ENCODE results near the gene TRAPPC2L. TPM values are rescaled to one million over a fixed set of nuclear protein-coding genes. Genes with fewer than 3 reads are reported as not detected.
A peak's percentile ranks its signal among the peaks of the same experiment; 100 is the strongest.

TRAPPC2L gene
- total and polyA plus RNA-seq, 2 of the 13 experiments (the other 11 are each of a cell fraction or from before 2014, with no cell fraction given), result 96.3 to 107 TPM

- TF ChIP-seq, protein P1, sequence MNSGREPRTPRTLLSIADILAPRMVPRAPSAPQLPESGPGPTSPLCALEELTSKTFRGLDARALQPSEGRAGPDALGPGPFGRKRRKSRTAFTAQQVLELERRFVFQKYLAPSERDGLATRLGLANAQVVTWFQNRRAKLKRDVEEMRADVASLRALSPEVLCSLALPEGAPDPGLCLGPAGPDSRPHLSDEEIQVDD (CRISPR knock-in tag; IDR thresholded peaks at IDR 0.05; ENCODE audit: borderline replicate concordance), result peak; percentile 56; the same call in 1 of the 2 replicates
- TF ChIP-seq CBFB (CRISPR knock-in tag; IDR thresholded peaks at IDR 0.05), result no peak
- peak; percentile 75; the same call in 1 of the 2 replicates for TF ChIP-seq ZNF878 (CRISPR knock-in tag; IDR thresholded peaks at IDR 0.05)
- peak; percentile 85; the same call in 1 of the 2 replicates for TF ChIP-seq ZNF510 (CRISPR knock-in tag; IDR thresholded peaks at IDR 0.05; ENCODE audit: low read depth)
- TF ChIP-seq, protein P2, sequence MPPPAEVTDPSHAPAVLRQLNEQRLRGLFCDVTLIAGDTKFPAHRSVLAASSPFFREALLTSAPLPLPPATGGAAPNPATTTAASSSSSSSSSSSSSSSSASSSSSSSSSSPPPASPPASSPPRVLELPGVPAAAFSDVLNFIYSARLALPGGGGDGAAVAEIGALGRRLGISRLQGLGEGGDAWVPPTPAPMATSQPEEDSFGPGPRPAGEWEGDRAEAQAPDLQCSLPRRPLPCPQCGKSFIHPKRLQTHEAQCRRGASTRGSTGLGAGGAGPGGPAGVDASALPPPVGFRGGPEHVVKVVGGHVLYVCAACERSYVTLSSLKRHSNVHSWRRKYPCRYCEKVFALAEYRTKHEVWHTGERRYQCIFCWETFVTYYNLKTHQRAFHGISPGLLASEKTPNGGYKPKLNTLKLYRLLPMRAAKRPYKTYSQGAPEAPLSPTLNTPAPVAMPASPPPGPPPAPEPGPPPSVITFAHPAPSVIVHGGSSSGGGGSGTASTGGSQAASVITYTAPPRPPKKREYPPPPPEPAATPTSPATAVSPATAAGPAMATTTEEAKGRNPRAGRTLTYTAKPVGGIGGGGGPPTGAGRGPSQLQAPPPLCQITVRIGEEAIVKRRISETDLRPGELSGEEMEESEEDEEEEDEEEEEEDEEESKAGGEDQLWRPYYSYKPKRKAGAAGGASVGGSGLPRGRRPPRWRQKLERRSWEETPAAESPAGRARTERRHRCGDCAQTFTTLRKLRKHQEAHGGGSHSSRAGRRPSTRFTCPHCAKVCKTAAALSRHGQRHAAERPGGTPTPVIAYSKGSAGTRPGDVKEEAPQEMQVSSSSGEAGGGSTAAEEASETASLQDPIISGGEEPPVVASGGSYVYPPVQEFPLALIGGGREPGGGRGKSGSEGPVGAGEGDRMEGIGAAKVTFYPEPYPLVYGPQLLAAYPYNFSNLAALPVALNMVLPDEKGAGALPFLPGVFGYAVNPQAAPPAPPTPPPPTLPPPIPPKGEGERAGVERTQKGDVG (CRISPR knock-in tag; IDR thresholded peaks at IDR 0.05; ENCODE audit: borderline replicate concordance), result no peak
- TF ChIP-seq CHD4 (IDR thresholded peaks at IDR 0.05; ENCODE audit: borderline replicate concordance, low read length), result no peak
- TF ChIP-seq JUNB (CRISPR knock-in tag; IDR thresholded peaks at IDR 0.05; ENCODE audit: borderline replicate concordance), result no peak
- TF ChIP-seq ZNF350 (CRISPR knock-in tag; IDR thresholded peaks at IDR 0.05; ENCODE audit: borderline replicate concordance, low read depth), result no peak; the same call in 1 of the 2 replicates
- TF ChIP-seq YY1 (IDR thresholded peaks at IDR 0.05; ENCODE audit: insufficient read depth, insufficient replicate concordance, low read depth, low read length), result no peak
- TF ChIP-seq ZNF615 (CRISPR knock-in tag; IDR thresholded peaks at IDR 0.05; ENCODE audit: borderline replicate concordance), result peak; percentile 89; the same call in 1 of the 2 replicates
- no peak for TF ChIP-seq ZNF362 (CRISPR knock-in tag; IDR thresholded peaks at IDR 0.05; ENCODE audit: borderline replicate concordance)
- TF ChIP-seq, protein P3, sequence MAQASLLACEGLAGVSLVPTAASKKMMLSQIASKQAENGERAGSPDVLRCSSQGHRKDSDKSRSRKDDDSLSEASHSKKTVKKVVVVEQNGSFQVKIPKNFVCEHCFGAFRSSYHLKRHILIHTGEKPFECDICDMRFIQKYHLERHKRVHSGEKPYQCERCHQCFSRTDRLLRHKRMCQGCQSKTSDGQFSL (CRISPR knock-in tag; IDR thresholded peaks at IDR 0.05), result peak; percentile 73; the same call in 1 of the 2 replicates
- TF ChIP-seq TOPORS (CRISPR knock-in tag; IDR thresholded peaks at IDR 0.05), result no peak
- TF ChIP-seq, protein P4, sequence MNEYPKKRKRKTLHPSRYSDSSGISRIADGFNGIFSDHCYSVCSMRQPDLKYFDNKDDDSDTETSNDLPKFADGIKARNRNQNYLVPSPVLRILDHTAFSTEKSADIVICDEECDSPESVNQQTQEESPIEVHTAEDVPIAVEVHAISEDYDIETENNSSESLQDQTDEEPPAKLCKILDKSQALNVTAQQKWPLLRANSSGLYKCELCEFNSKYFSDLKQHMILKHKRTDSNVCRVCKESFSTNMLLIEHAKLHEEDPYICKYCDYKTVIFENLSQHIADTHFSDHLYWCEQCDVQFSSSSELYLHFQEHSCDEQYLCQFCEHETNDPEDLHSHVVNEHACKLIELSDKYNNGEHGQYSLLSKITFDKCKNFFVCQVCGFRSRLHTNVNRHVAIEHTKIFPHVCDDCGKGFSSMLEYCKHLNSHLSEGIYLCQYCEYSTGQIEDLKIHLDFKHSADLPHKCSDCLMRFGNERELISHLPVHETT (CRISPR knock-in tag; conservative IDR thresholded peaks at IDR 0.05), result peak; percentile 72
- peak; percentile 12; the same call in 1 of the 2 replicates for TF ChIP-seq E2F5 (CRISPR knock-in tag; conservative IDR thresholded peaks at IDR 0.05)
- TF ChIP-seq HOXA9 (CRISPR knock-in tag; IDR thresholded peaks at IDR 0.05; ENCODE audit: borderline replicate concordance), result no peak
- no peak for TF ChIP-seq ZNF747 (CRISPR knock-in tag; IDR thresholded peaks at IDR 0.05; ENCODE audit: borderline replicate concordance)
- no peak for TF ChIP-seq ZMYM4 (CRISPR knock-in tag; IDR thresholded peaks at IDR 0.05)
Measured at GRCh38 chr16:88810912-88811768, 45.8 kb upstream of the TRAPPC2L start (continued).

All from HepG2 (cell line).